HEK293T (cell line): ENCODE data around the gene ROPN1L.
"Not testable (repeated sequence)": the region's sequence is repeated elsewhere in the genome, so short reads cannot be mapped to it uniquely, and the experiment has no call there.

Experiments
- CTCF ChIA-PET: fragments of 350-600 bp; formaldehyde crosslinking; extraction: SDS; loops from one replicate; lab custom pipeline; 2021; ENCODE audit warnings: antibody characterized with exemption, inconsistent platforms; lab: Yijun Ruan, JAX
- POLR2A ChIA-PET: fragments of 350-600 bp; formaldehyde crosslinking; extraction: SDS; loops from one replicate; lab custom pipeline; 2020; ENCODE audit warnings: antibody characterized with exemption, inconsistent platforms; lab: Yijun Ruan, JAX
- DNase-seq: peaks from one replicate; pipeline ENCODE4 v3.0.0; 2012; ENCODE audit warnings: mixed read lengths; ENCODE audit errors: extremely low spot score
- ARNT ChIP-seq: fragments of 450-650 bp; IDR thresholded peaks from 2 replicates; pipeline ENCODE4 v1.6.1; 2017; ENCODE audit warnings: mild to moderate bottlenecking
- BHLHE40 ChIP-seq: fragments of 450-650 bp; IDR thresholded peaks from 2 replicates; pipeline ENCODE4 v1.6.1; 2016; ENCODE audit warnings: mild to moderate bottlenecking, moderate library complexity, borderline replicate concordance
- CTBP1 ChIP-seq: fragments of 450-650 bp; IDR thresholded peaks from 2 replicates; pipeline ENCODE4 v1.6.1; 2016; ENCODE audit warnings: borderline replicate concordance
- ELF4 ChIP-seq: fragments of 450-650 bp; IDR thresholded peaks from 2 replicates; pipeline ENCODE4 v1.6.1; 2017; ENCODE audit warnings: antibody characterized with exemption
- FOXA1 ChIP-seq: fragments of 450-650 bp; IDR thresholded peaks from 2 replicates; pipeline ENCODE4 v1.6.1; 2016; ENCODE audit warnings: mild to moderate bottlenecking
- FOXK2 ChIP-seq: fragments of 450-650 bp; IDR thresholded peaks from 2 replicates; pipeline ENCODE4 v1.6.1; 2016; ENCODE audit warnings: mild to moderate bottlenecking
- FOXM1 ChIP-seq: fragments of 450-650 bp; IDR thresholded peaks from 2 replicates; pipeline ENCODE4 v1.6.1; 2017; ENCODE audit warnings: mild to moderate bottlenecking, borderline replicate concordance
- HDGF ChIP-seq: fragments of 450-650 bp; IDR thresholded peaks from 2 replicates; pipeline ENCODE4 v1.6.1; 2017; ENCODE audit warnings: antibody characterized with exemption, borderline replicate concordance
- L3MBTL2 ChIP-seq: fragments of 450-650 bp; conservative IDR thresholded peaks from 2 replicates; pipeline ENCODE4 v1.6.1; 2016; ENCODE audit warnings: mild to moderate bottlenecking
- LEF1 ChIP-seq: fragments of 450-650 bp; IDR thresholded peaks from 2 replicates; pipeline ENCODE4 v1.6.1; 2017; ENCODE audit warnings: mild to moderate bottlenecking, borderline replicate concordance
- NFRKB ChIP-seq: fragments of 450-650 bp; IDR thresholded peaks from 2 replicates; pipeline ENCODE4 v1.6.1; 2016; ENCODE audit warnings: mild to moderate bottlenecking, moderate library complexity
- SP1 ChIP-seq: fragments of 450-650 bp; IDR thresholded peaks from 2 replicates; pipeline ENCODE4 v1.6.1; 2017
- SUZ12 ChIP-seq: fragments of 450-650 bp; IDR thresholded peaks from 2 replicates; pipeline ENCODE4 v1.6.1; 2016; ENCODE audit warnings: mild to moderate bottlenecking
- TARDBP ChIP-seq: fragments of 450-650 bp; IDR thresholded peaks from 2 replicates; pipeline ENCODE4 v1.6.1; 2016
- ZNF384 ChIP-seq: fragments of 450-650 bp; IDR thresholded peaks from 2 replicates; pipeline ENCODE4 v1.6.1; 2016
- TF ChIP-seq, protein P1 (sequence below): fragments of 450-650 bp; IDR thresholded peaks from 2 replicates; pipeline ENCODE4 v1.6.1; 2016

ROPN1L gene

DNA sequence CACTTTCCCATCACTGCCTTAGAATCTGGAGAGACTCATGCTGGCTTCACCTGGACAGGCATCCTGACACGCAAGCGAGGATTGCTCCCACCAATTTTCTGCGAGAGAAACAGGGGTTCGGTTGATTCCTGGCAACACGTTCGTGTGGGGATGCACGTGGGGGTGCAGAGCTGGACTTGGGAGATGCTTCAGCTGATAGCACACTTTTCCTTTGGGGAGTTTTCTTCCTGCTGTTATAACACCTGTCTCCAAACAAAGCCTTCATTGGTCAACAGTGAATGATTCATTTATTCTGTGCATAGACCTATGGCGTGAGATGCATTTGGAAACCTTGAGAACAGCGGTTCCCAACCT, 50.0 kb downstream of the ROPN1L start:
- POLR2A ChIA-PET = no interaction called here

DNA sequence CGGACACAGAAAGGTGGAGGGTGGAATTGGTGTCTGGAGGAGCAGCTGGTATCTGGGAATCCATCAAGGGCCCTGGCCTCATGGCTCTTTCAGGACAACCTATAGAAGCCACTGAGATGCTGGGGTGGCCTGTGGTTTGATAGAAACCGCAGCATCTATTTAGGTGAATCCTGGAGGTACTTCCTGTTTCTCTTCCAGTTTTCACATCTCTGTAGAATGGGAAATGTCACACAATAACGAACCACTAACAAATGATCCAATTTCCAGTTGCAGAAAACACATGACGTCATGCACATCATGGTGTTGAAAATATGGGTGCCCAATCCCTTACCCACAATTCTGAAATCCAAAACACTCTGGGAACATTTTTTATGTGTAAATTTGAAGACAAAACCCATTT, 52.2 kb downstream of the ROPN1L start:
- DNase-seq = no peak
- TF ChIP-seq ARNT (no peak), BHLHE40 (no peak), NFRKB (no peak), LEF1 (no peak), HDGF (no peak), SP1 (no peak), FOXA1 (no peak), TARDBP (no peak)
- TF ChIP-seq, protein P1, sequence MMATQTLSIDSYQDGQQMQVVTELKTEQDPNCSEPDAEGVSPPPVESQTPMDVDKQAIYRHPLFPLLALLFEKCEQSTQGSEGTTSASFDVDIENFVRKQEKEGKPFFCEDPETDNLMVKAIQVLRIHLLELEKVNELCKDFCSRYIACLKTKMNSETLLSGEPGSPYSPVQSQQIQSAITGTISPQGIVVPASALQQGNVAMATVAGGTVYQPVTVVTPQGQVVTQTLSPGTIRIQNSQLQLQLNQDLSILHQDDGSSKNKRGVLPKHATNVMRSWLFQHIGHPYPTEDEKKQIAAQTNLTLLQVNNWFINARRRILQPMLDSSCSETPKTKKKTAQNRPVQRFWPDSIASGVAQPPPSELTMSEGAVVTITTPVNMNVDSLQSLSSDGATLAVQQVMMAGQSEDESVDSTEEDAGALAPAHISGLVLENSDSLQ = no peak
- ChIA-PET POLR2A (no interaction called here), CTCF (no interaction called here)

More for the DNA sequence above, 50.0 kb downstream of the ROPN1L start:
- no peak for DNase-seq
- TF ChIP-seq L3MBTL2 (no peak), HDGF (no peak), SUZ12 (no peak), NFRKB (no peak), ZNF384 (no peak), FOXM1 (no peak), FOXK2 (no peak)
- TF ChIP-seq, protein P1 = no peak
- CTCF ChIA-PET = interaction anchor here (2.2 kb wide), 1 partner anchor 10 kb away, joined by 9 read pairs; no protein-coding TSS in a partner anchor

DNA sequence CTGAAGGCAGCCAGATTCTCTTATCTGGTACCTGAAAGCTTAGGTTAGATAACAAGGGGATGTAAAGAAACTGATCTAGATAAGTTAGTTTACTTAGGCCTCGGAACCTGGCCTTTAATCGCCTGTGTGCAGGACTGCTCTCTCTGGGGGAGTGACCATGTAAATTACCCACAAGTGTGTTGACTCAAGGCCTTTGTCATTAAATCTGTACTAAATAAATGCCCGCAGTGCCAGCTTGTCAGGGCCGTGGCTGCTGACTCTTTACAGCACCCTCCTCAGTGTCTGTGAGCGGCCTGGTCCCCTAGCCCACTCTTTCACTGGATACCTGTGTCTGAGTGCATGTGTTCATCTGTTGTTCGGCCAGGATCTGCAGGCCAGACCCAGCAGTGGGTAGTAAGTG, 52.8 kb downstream of the ROPN1L start:
- CTCF ChIA-PET = interaction anchor here (0.6 kb wide), 2 partner anchors 96 to 347 kb away, joined by 3 to 5 read pairs; no protein-coding TSS in a partner anchor
- POLR2A ChIA-PET, DNase-seq: not testable (repeated sequence)

DNA sequence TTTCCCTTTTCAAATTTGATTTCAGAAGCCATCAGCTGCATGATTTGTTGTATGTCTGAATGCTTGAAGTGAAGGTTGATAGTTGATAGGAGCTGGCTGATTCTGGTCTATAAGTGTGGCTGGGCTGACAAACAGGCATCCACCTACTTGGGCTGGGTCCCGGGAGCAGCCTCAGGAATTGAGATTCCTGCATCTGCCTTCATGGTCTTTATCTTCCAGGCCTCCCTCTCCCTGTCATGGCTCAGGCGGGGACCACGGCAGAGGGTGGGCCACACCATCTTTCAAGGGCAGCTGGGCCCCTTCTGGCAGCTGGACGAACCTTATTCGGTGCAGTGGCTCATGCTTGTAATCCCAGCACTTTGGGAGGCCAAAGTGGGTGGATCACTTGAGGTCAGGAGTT, 55.9 kb downstream of the ROPN1L start:
- DNase-seq = no peak
- TF ChIP-seq SUZ12 (no peak), FOXA1 (no peak), FOXK2 (no peak), LEF1 (no peak), TARDBP (no peak), ARNT (no peak), FOXM1 (no peak), ELF4 (no peak), HDGF (no peak)
- TF ChIP-seq, protein P1 = no peak
- ChIA-PET POLR2A (interaction anchor here (1.4 kb wide), 1 partner anchor 10 kb away, joined by 4 read pairs; no protein-coding TSS in a partner anchor), CTCF (interaction anchor here (0.6 to 1.3 kb wide), 3 partner anchors 80 to 110 kb away, joined by 3 to 4 read pairs (median 3); no protein-coding TSS in a partner anchor)

DNA sequence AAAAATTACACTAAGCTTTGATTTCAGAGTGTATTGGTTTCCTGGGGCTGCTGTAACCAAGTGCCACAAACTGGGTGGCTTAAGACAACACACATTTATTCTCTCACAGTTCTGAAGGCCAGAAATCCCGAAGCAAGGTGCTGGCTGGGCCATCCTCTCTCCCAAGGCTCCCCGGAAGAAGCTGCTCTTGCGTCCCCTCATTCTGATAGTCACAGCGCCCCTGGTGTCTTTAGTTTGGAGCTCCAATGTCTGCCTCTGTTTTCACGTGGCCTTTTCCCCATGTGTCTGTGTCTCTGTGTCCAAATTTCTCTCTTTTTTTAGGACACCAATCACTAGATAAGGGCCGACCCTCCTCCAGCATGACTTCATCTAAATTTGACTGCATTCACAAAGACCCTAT, 56.7 kb downstream of the ROPN1L start:
- POLR2A ChIA-PET = interaction anchor here (0.5 to 1.4 kb wide), 4 partner anchors 9 to 13 kb away, joined by 3 to 4 read pairs (median 4); no protein-coding TSS in a partner anchor
- CTCF ChIA-PET = interaction anchor here (0.6 to 2.0 kb wide), 7 partner anchors 8 to 129 kb away, joined by 3 to 6 read pairs (median 4); no protein-coding TSS in a partner anchor
- DNase-seq = no peak
- no peak for TF ChIP-seq ELF4
- no peak for TF ChIP-seq SUZ12
- no peak for TF ChIP-seq FOXM1
- TF ChIP-seq ARNT = no peak
- no peak for TF ChIP-seq TARDBP
- no peak for TF ChIP-seq FOXA1
- no peak for TF ChIP-seq HDGF
- no peak for TF ChIP-seq LEF1
- no peak for TF ChIP-seq ZNF384
- TF ChIP-seq FOXK2 = no peak
- TF ChIP-seq SP1 = no peak
- no peak for TF ChIP-seq CTBP1
- TF ChIP-seq BHLHE40 = no peak
- TF ChIP-seq L3MBTL2 = no peak

DNA sequence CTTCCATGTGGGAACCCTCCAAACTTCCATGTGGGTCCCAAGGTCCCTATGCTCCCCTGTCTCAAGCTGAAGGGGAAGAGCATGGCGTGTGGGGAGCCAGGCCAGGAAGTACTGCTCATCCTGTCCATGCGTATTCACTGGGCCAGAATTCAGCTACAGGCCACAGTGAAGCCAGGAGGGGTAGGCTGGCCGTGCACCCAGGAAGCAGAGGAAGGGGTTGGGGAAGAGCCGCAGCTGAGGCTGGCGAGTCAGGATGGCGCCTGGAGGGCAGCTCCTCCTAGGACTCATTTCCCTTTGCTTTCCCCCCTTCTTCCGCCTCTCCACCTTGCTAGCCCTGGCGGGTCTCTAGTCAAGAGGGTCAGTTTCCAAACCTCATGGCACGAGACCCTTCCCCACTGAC, 57.4 kb downstream of the ROPN1L start:
- TF ChIP-seq BHLHE40 (no peak), FOXA1 (no peak), FOXK2 (no peak), ELF4 (no peak), FOXM1 (no peak), ZNF384 (no peak), ARNT (no peak), L3MBTL2 (no peak), CTBP1 (no peak), SP1 (no peak), LEF1 (no peak), TARDBP (no peak), HDGF (no peak), SUZ12 (no peak), NFRKB (no peak)
- TF ChIP-seq, protein P1 = no peak
- DNase-seq = no peak
- CTCF ChIA-PET = interaction anchor here (1.1 to 2.0 kb wide), 4 partner anchors 9 to 128 kb away, joined by 3 to 6 read pairs (median 6); no protein-coding TSS in a partner anchor
- POLR2A ChIA-PET = interaction anchor here (1.1 to 1.3 kb wide), 2 partner anchors 9 to 13 kb away, joined by 3 to 4 read pairs; no protein-coding TSS in a partner anchor
